HL-60 (cell line): Measurements from ENCODE around the gene WFDC5.

Experiments used
- DNase-seq, 2 experiments: peaks; one replicate each; pipeline ENCODE4 v3.0.0-alpha.2; 2010 to 2020; ENCODE audit warnings: low read depth in 1 of 2, low spot score in 1 of 2
- H3K27ac ChIP-seq: fragments of 250-450 bp; sonication (Bioruptor Pico); replicated peaks from 2 replicates; pipeline ENCODE4 v1.5.1; 2020; ENCODE audit warnings: mild to moderate bottlenecking, moderate library complexity
- H3K27me3 ChIP-seq: fragments of 250-450 bp; sonication (Bioruptor Pico); 2 replicates; pipeline ENCODE4 v1.5.1; 2021; ENCODE audit warnings: mild to moderate bottlenecking, moderate library complexity; ENCODE audit not compliant: insufficient read depth, poor library complexity, severe bottlenecking
- H3K4me3 ChIP-seq: replicated peaks from 2 replicates; pipeline ENCODE4 v1.5.1; 2011; ENCODE audit warnings: mild to moderate bottlenecking, control low read depth, low read length; ENCODE audit not compliant: insufficient read depth
- CTCF ChIP-seq: IDR thresholded peaks from one replicate; pipeline ENCODE4 v1.5.1; 2011; ENCODE audit warnings: low read length, control low read depth, inconsistent platforms; ENCODE audit not compliant: insufficient read depth
- GABPA ChIP-seq: IDR thresholded peaks from 2 replicates; pipeline ENCODE4 v1.6.1; 2012; ENCODE audit warnings: low read depth
- POLR2AphosphoS5 ChIP-seq: IDR thresholded peaks from 2 replicates; pipeline ENCODE4 v1.6.1; 2012; ENCODE audit warnings: low read depth
- REST ChIP-seq: IDR thresholded peaks from 2 replicates; pipeline ENCODE4 v1.6.1; 2012; ENCODE audit warnings: low read depth; ENCODE audit not compliant: insufficient replicate concordance
- SPI1 ChIP-seq: IDR thresholded peaks from 2 replicates; pipeline ENCODE4 v1.6.1; 2012; ENCODE audit warnings: low read depth, mild to moderate bottlenecking, borderline replicate concordance

The WFDC5 gene

GRCh38 chr20:45124365-45124764 lies 9.4 kb upstream of the WFDC5 start, which contains the start of gene WFDC12:
Gene WFDC12, minus strand, starts transcription at chr20:45124465. Its CDS starts 18 bp downstream, at chr20:45124447.
- Histone ChIP-seq H3K4me3 (no peak within 1 kb of the TSS), H3K27ac (no peak within 1 kb of the TSS), H3K27me3 (peaks cover 3% of the 10 kb centered on the region)
- TF ChIP-seq SPI1 (no peak), REST (no peak), POLR2AphosphoS5 (no peak), GABPA (no peak), CTCF (no peak)
- no peak for DNase-seq

GRCh38 chr20:45121388-45121787 lies 6.4 kb upstream of the WFDC5 start:
- Histone ChIP-seq H3K27me3 (peaks cover 3% of the 10 kb centered on the region), H3K4me3 (no peak overlapping the region), H3K27ac (no peak overlapping the region)
- TF ChIP-seq REST (no peak), SPI1 (no peak), GABPA (no peak), POLR2AphosphoS5 (no peak), CTCF (no peak)
- no peak for DNase-seq

GRCh38 chr20:45119556-45120266 lies 4.7 kb upstream of the WFDC5 start:
- Histone ChIP-seq H3K4me3 (no peak overlapping the region), H3K27me3 (peaks cover 6% of the 10 kb centered on the region), H3K27ac (no peak overlapping the region)
- TF ChIP-seq GABPA: no peak
- no peak for TF ChIP-seq SPI1
- no peak for TF ChIP-seq CTCF
- TF ChIP-seq POLR2AphosphoS5: no peak
- no peak for TF ChIP-seq REST
- DNase-seq: no peak
